ENCODE measurements around the gene EQTN. TPM values are rescaled to one million over a fixed set of nuclear protein-coding genes. Genes with fewer than 3 reads are reported as not detected.

The EQTN gene
- total and polyA plus RNA-seq, 2 experiments from 2014 or later = not detected

- no peak overlapping the region for H3K4me2 ChIP-seq (ENCODE audit: unreplicated experiment)
- no peaks in the 10 kb centered on the region for H3K9me2 ChIP-seq (ENCODE audit: insufficient read depth)
- no peak overlapping the region for H3K4me3 ChIP-seq
- no peaks in the 10 kb centered on the region for H3F3A ChIP-seq (ENCODE audit: insufficient read depth)
- no peaks in the 10 kb centered on the region for H3K79me2 ChIP-seq (ENCODE audit: insufficient read depth)
- H3K4me1 ChIP-seq (ENCODE audit: insufficient read depth) = peaks cover 3% of the 10 kb centered on the region; the same call in 1 of the 2 replicates
- in situ Hi-C loops (cut with MboI) = no loop called here
- peak; percentile 27 for DNase-seq
- TF ChIP-seq EZH2phosphoT487 (IDR thresholded peaks at IDR 0.05; ENCODE audit: insufficient read depth, low read depth) (no peak), EZH2 (IDR thresholded peaks at IDR 0.05; ENCODE audit: insufficient read depth, poor library complexity, severe bottlenecking) (no peak)
- H4K20me1 ChIP-seq (ENCODE audit: insufficient read depth) = no peaks in the 10 kb centered on the region
- no peaks in the 10 kb centered on the region for H3K36me3 ChIP-seq (ENCODE audit: low read depth)
- H2AFZ ChIP-seq = peak overlapping the region; percentile 38; the same call in 1 of the 2 replicates
- no peak overlapping the region for H3K9ac ChIP-seq
- 21 to 26% methylated on average over 6 of the region's 6 CpGs for WGBS, 2 experiments (ENCODE audit: low coverage in 1 of 2, low lambda C conversion rate in 2 of 2, missing lambda C conversion rate in 2 of 2)
- 0 out of 2 replicates have a peak, but pooled peaks cover 3% of the 10 kb centered on the region for H3K27me3 ChIP-seq (replicated peaks; ENCODE audit: insufficient read depth)
- H3K27ac ChIP-seq = no peak overlapping the region
- no peaks in the 10 kb centered on the region for H3K9me3 ChIP-seq (ENCODE audit: low read depth)
Measured at GRCh38 chr9:27303219-27303618, 6.3 kb upstream of the EQTN start.

- in situ Hi-C loops (cut with MboI) = no loop called here
- H3K36me3 ChIP-seq (ENCODE audit: low read depth) = no peaks in the 10 kb centered on the region
- DNase-seq = no peak
- no peak overlapping the region for H3K4me2 ChIP-seq (ENCODE audit: unreplicated experiment)
- TF ChIP-seq EZH2 (IDR thresholded peaks at IDR 0.05; ENCODE audit: insufficient read depth, poor library complexity, severe bottlenecking) = no peak
- TF ChIP-seq EZH2phosphoT487 (IDR thresholded peaks at IDR 0.05; ENCODE audit: insufficient read depth, low read depth) = no peak
- H3K9me3 ChIP-seq (ENCODE audit: low read depth) = no peaks in the 10 kb centered on the region
- H3K79me2 ChIP-seq (ENCODE audit: insufficient read depth) = no peaks in the 10 kb centered on the region
- H3K27me3 ChIP-seq (replicated peaks; ENCODE audit: insufficient read depth) = 0 out of 2 replicates have a peak, but pooled peaks cover 9% of the 10 kb centered on the region
- no peaks in the 10 kb centered on the region for H3F3A ChIP-seq (ENCODE audit: insufficient read depth)
- no peaks in the 10 kb centered on the region for H3K4me1 ChIP-seq (ENCODE audit: insufficient read depth)
- no peak overlapping the region for H3K4me3 ChIP-seq
- H3K9ac ChIP-seq = no peak overlapping the region
- H4K20me1 ChIP-seq (ENCODE audit: insufficient read depth) = no peaks in the 10 kb centered on the region
- H2AFZ ChIP-seq = no peak overlapping the region
- H3K9me2 ChIP-seq (ENCODE audit: insufficient read depth) = no peaks in the 10 kb centered on the region
- WGBS, 2 experiments (ENCODE audit: low coverage in 1 of 2, low lambda C conversion rate in 2 of 2, missing lambda C conversion rate in 2 of 2) = 5 to 13% methylated on average over 2 of the region's 2 CpGs
- H3K27ac ChIP-seq = no peak overlapping the region
Measured at GRCh38 chr9:27293996-27294395, 3.0 kb downstream of the EQTN start.

GRCh38 chr9:27292659-27293405 is 4.1 kb downstream of the EQTN start:
- Histone ChIP-seq H3K4me2 (ENCODE audit: unreplicated experiment) (no peak overlapping the region), H3K9me2 (ENCODE audit: insufficient read depth) (no peaks in the 10 kb centered on the region), H3K36me3 (ENCODE audit: low read depth) (no peaks in the 10 kb centered on the region), H2AFZ (no peak overlapping the region), H4K20me1 (ENCODE audit: insufficient read depth) (no peaks in the 10 kb centered on the region), H3K9ac (no peak overlapping the region), H3K79me2 (ENCODE audit: insufficient read depth) (no peaks in the 10 kb centered on the region), H3K9me3 (ENCODE audit: low read depth) (no peaks in the 10 kb centered on the region), H3F3A (ENCODE audit: insufficient read depth) (no peaks in the 10 kb centered on the region), H3K4me1 (ENCODE audit: insufficient read depth) (no peaks in the 10 kb centered on the region), H3K27me3 (replicated peaks; ENCODE audit: insufficient read depth) (peaks cover 11% of the 10 kb centered on the region; the same call in 1 of the 2 replicates), H3K27ac (no peak overlapping the region), H3K4me3 (no peak overlapping the region)
- in situ Hi-C loops (cut with MboI) = no loop called here
- WGBS, 2 experiments (ENCODE audit: low coverage in 1 of 2, low lambda C conversion rate in 2 of 2, missing lambda C conversion rate in 2 of 2) = 7 to 8% methylated on average over 7 of the region's 7 CpGs
- DNase-seq = peak; percentile 81
- TF ChIP-seq EZH2 (IDR thresholded peaks at IDR 0.05; ENCODE audit: insufficient read depth, poor library complexity, severe bottlenecking) (no peak), EZH2phosphoT487 (IDR thresholded peaks at IDR 0.05; ENCODE audit: insufficient read depth, low read depth) (no peak)

- Histone ChIP-seq H3K27me3 (replicated peaks; ENCODE audit: insufficient read depth) (peaks cover 19% of the 10 kb centered on the region; the same call in 1 of the 2 replicates), H3K79me2 (ENCODE audit: insufficient read depth) (no peaks in the 10 kb centered on the region), H3K9me3 (ENCODE audit: low read depth) (no peaks in the 10 kb centered on the region), H3K4me2 (ENCODE audit: unreplicated experiment) (no peak overlapping the region), H2AFZ (no peak overlapping the region), H3K9ac (no peak overlapping the region), H3K4me1 (ENCODE audit: insufficient read depth) (no peaks in the 10 kb centered on the region), H4K20me1 (ENCODE audit: insufficient read depth) (no peaks in the 10 kb centered on the region), H3F3A (ENCODE audit: insufficient read depth) (no peaks in the 10 kb centered on the region), H3K36me3 (ENCODE audit: low read depth) (no peaks in the 10 kb centered on the region), H3K27ac (no peak overlapping the region), H3K9me2 (ENCODE audit: insufficient read depth) (no peaks in the 10 kb centered on the region), H3K4me3 (no peak overlapping the region)
- TF ChIP-seq EZH2 (IDR thresholded peaks at IDR 0.05; ENCODE audit: insufficient read depth, poor library complexity, severe bottlenecking) (no peak), EZH2phosphoT487 (IDR thresholded peaks at IDR 0.05; ENCODE audit: insufficient read depth, low read depth) (no peak)
- 75 to 78% methylated on average over 8 of the region's 8 CpGs for WGBS, 2 experiments (ENCODE audit: low coverage in 1 of 2, low lambda C conversion rate in 2 of 2, missing lambda C conversion rate in 2 of 2)
- no peak for DNase-seq
- in situ Hi-C loops (cut with MboI) = no loop called here
Measured at GRCh38 chr9:27291292-27291691, 5.7 kb downstream of the EQTN start.
